Upper lobe of left lung (tissue), 6 donors: Measurements from ENCODE around the gene WDR48. TPM values are rescaled to one million over a fixed set of nuclear protein-coding genes. Genes with fewer than 3 reads are reported as not detected.
A peak's percentile ranks its signal among the peaks of the same experiment; 100 is the strongest.

Experiments used
- ATAC-seq, 2 donors: fragments of 200-7000 bp; cut with Tn5 transposase; one replicate each; pipeline ENCODE4 v1.9.1; 2022; ENCODE audit warnings: mild to moderate bottlenecking in 2 of 2, moderate library complexity in 2 of 2; ENCODE audit not compliant: low FRiP score in 2 of 2
- DNase-seq, 2 donors: peaks; one replicate each; pipeline ENCODE4 v3.0.0-alpha.2; 2019 to 2020
- H3K27ac ChIP-seq, 4 donors: fragments of 200-600 bp; sonication (generic); one replicate each; pipeline ENCODE4 v1.5.1; 2016 to 2019
- H3K27me3 ChIP-seq, 4 donors: fragments of 200-600 bp; sonication (generic); one replicate each; pipeline ENCODE4 v1.5.1; 2017 to 2019
- H3K36me3 ChIP-seq, 4 donors: fragments of 200-600 bp; sonication (generic); one replicate each; pipeline ENCODE4 v1.5.1; 2016 to 2019
- H3K4me1 ChIP-seq, 4 donors: fragments of 200-600 bp; sonication (generic); one replicate each; pipeline ENCODE4 v1.5.1; 2018 to 2019
- H3K4me3 ChIP-seq, 4 donors: fragments of 200-600 bp; sonication (generic); one replicate each; pipeline ENCODE4 v1.5.1; 2017 to 2019; ENCODE audit warnings: mild to moderate bottlenecking in 2 of 4, moderate library complexity in 1 of 4
- H3K9me3 ChIP-seq, 4 donors: fragments of 200-600 bp; sonication (generic); one replicate each; pipeline ENCODE4 v1.5.1; 2018 to 2019
- EP300 ChIP-seq, 4 donors: sonication (generic); formaldehyde crosslinking; IDR thresholded peaks; one replicate each; pipeline ENCODE4 v1.5.1; 2017; ENCODE audit warnings: antibody characterized with exemption in 4 of 4, control low read depth in 2 of 4
- POLR2A ChIP-seq, 4 donors: fragments of 450-650 bp; IDR thresholded peaks; one replicate each; pipeline ENCODE4 v1.5.1; 2016 to 2017; ENCODE audit warnings: antibody characterized with exemption in 4 of 4, mild to moderate bottlenecking in 2 of 4
- POLR2AphosphoS5 ChIP-seq, 2 donors: sonication (generic); formaldehyde crosslinking; IDR thresholded peaks; one replicate each; pipeline ENCODE4 v1.5.1; 2017; ENCODE audit warnings: antibody characterized with exemption in 2 of 2
- WGBS, 2 donors: methylation state at CpG; one replicate each; pipeline ENCODE4 v1.1.5; 2017 to 2018; 5-methylcytosine and 5-hydroxymethylcytosine counted together
- total RNA-seq, 6 donors: library from RNA; depleted of rRNA in 4 of 6; stranded (reverse); fragments of >200 nt in 4 of 6; gene quantifications; one replicate each; pipeline versions ENCODE4 v1.1.0 to v1.2.1, GENCODE V29; 2016 to 2021
- TF ChIP-seq, protein P1 (sequence below), 6 experiments: fragments of 450-650 bp in 4 of 6; fragments of 200-600 bp in 2 of 6; sonication (generic) in 2 of 6; IDR thresholded peaks; one replicate each; pipeline ENCODE4 v1.5.1; 2016 to 2019; ENCODE audit warnings: antibody characterized with exemption in 6 of 6
- donor health status: DM: no; HTN: no; CAD: no; lungs with moderate emphysema.
- donor health status: DM: no; HTN: yes; CAD: no; lungs with severe emphysema.

The WDR48 gene
- total RNA-seq, 6 donors from 2014 or later: 9.7 to 30.2 (median 25.5) TPM

DNA sequence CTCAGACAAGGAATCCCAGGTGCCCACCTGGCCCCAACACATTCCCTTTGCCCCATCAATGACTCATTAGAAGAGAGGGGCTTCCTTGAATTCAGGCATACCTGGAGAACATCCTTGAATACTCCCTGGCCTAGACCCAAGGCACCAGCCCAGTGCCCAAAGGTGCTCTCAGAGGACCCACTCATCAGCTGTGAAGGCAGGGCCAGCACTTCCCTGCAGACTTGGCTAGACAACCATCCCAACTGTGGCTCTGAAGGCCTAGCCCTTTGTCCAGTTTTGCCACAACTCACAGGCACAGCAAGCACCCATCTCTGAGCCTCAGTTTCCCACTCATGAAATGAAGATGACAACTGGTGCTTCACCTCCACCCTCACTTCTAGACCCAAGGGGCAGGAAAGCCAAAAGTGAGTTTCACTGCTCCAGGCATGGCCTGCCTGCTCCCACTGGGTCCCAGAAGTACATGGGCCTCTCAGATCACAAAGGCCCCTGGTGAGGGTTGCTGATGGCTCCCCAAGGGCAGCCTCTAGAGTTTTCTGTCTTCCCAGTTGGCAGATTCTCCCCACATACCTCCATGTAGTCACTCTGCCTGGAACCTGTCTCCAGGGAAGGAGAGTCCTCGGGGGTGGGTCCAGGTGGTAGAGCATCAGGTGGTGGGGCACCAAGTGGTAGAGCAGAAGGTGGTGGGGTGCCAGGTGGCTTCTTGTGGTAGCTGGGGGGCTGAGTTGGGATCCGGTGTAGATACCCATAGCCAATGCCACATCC, 48.1 kb downstream of the WDR48 start:
- Histone ChIP-seq H3K27ac (no peak overlapping the region), H3K27me3 (no peaks in the 10 kb centered on the region), H3K4me3 (no peak overlapping the region), H3K9me3 (no peaks in the 10 kb centered on the region), H3K36me3 (peaks cover 19 to 73% (median 53%) of the 10 kb centered on the region in 4 donors), H3K4me1 (peaks cover 19 to 27% (median 25%) of the 10 kb centered on the region in 4 donors)
- TF ChIP-seq EP300 (IDR thresholded peaks at IDR 0.05) (no peak), POLR2A (IDR thresholded peaks at IDR 0.05) (no peak), POLR2AphosphoS5 (IDR thresholded peaks at IDR 0.05) (no peak)
- TF ChIP-seq, protein P1, sequence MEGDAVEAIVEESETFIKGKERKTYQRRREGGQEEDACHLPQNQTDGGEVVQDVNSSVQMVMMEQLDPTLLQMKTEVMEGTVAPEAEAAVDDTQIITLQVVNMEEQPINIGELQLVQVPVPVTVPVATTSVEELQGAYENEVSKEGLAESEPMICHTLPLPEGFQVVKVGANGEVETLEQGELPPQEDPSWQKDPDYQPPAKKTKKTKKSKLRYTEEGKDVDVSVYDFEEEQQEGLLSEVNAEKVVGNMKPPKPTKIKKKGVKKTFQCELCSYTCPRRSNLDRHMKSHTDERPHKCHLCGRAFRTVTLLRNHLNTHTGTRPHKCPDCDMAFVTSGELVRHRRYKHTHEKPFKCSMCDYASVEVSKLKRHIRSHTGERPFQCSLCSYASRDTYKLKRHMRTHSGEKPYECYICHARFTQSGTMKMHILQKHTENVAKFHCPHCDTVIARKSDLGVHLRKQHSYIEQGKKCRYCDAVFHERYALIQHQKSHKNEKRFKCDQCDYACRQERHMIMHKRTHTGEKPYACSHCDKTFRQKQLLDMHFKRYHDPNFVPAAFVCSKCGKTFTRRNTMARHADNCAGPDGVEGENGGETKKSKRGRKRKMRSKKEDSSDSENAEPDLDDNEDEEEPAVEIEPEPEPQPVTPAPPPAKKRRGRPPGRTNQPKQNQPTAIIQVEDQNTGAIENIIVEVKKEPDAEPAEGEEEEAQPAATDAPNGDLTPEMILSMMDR (IDR thresholded peaks at IDR 0.05): no peak
- ATAC-seq (no peak), DNase-seq (no peak)
- 100% methylated on average over 1 to 2 of the region's 2 CpGs for WGBS, 2 donors

DNA sequence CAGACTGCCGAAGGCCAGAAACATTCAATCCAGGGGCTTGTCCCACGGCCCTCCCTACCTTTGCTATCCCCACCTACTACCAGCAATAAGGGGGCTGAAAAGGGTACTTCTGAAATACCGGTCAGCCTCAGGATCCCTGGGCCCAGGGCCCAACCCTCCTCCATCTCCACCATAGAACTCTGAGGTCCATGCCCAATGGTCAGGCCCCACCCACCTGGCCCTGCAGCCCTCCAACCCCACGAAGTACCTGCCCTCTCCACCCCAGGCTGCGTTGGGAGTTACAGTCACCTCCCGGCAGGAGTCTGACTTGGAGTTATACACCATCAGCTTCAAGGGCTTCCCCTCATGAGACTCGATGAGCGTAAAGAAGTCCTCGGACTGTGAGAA, 48.7 kb downstream of the WDR48 start:
- Histone ChIP-seq H3K36me3 (peaks cover 15 to 67% (median 51%) of the 10 kb centered on the region in 4 donors), H3K27ac (no peak overlapping the region), H3K9me3 (no peaks in the 10 kb centered on the region), H3K4me1 (peaks cover 25 to 32% (median 29%) of the 10 kb centered on the region in 4 donors), H3K27me3 (no peaks in the 10 kb centered on the region), H3K4me3 (no peak overlapping the region)
- ATAC-seq (no peak), DNase-seq (no peak)
- WGBS, 2 donors: 91% methylated on average over 9 of the region's 9 CpGs; no CpG with 5 or more reads in 1 of the 2 donors
- no peak for TF ChIP-seq POLR2A (IDR thresholded peaks at IDR 0.05)
- TF ChIP-seq EP300 (IDR thresholded peaks at IDR 0.05): no peak
- TF ChIP-seq, protein P1 (IDR thresholded peaks at IDR 0.05): no peak
- no peak for TF ChIP-seq POLR2AphosphoS5 (IDR thresholded peaks at IDR 0.05)

DNA sequence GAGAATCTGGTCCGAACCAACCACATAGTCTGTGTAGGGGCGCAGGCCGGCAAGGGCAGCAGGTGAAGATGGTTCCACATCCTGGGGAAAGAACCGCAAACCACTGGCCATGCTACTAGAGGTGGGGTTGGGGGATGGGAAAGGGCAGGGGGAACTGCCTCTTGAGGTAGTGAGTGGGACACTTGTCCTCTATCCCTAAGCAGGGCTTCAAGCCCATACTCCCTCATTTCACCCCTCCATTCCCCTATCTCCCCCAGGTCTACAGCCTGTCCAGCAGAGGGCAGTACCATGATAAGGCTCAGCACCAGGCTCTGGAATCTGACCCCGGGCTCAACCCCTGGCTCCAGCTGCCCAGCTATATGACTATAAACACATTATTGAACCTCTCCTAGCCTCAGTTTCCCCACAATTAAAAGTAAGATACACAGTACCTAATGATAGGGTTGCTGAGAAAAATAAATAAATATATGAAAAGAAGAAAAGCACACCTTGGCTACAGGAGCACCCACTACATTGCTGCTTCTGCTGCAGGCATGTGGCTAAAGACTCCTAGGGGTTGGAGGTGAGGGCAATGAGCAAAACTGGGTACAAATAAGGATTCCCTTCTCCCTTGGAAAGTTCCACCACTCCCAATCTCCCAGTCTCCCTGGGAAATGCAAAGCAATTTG, 49.3 kb downstream of the WDR48 start:
- H3K36me3 ChIP-seq: peaks cover 15 to 61% (median 46%) of the 10 kb centered on the region in 4 donors
- peak; percentile 55 to 62 for ATAC-seq

DNA sequence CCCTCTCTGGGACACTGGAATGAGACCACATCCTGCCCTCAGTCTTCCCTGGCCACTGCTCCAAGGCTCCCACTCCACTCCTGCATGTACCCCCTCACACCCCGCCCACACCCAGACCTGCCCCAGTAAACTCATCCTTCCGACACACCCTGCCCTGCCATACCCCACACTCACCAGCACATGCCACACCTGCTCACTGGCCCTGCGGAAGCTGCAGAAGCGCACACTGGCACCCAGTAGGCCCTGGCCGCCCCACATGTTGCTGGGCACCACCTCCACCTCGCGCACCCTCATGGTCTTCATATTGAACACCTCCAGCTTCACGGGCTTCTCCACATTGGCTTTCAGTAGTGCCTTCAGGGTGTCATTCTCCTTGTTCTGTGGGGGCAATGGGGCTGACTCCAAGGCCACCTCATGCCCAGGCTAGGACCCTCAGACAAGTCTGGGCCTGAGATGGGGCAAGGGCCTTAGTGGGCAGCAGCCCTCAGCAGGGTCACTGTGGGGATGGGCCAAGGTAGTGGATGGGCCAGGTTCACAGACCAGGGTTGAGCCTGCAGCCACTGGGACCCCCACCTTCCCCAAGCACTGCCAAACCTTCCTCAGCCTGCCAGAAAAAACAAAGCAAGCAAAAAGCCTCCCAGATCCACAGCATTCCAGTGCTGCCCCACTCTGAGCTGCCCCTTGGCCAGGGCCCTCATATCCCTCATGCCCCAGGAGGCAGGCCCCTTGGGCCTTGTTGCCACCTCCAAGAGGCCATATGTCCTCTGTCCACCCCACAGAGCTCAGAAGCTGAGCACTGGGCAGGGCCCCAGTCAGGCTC, 50.9 kb downstream of the WDR48 start:
- 91 to 93% methylated on average over 8 of the region's 8 CpGs for WGBS, 2 donors
- no peak for TF ChIP-seq EP300 (IDR thresholded peaks at IDR 0.05)
- TF ChIP-seq POLR2A (IDR thresholded peaks at IDR 0.05): no peak
- no peak for TF ChIP-seq POLR2AphosphoS5 (IDR thresholded peaks at IDR 0.05)
- TF ChIP-seq, protein P1 (IDR thresholded peaks at IDR 0.05): no peak
- peaks cover 35 to 43% (median 39%) of the 10 kb centered on the region in 4 donors for H3K4me1 ChIP-seq
- DNase-seq: peak in 1 of 2 donors; percentile 58
- no peak for ATAC-seq
- no peak overlapping the region for H3K4me3 ChIP-seq
- peaks cover 11 to 45% (median 34%) of the 10 kb centered on the region in 4 donors for H3K36me3 ChIP-seq
- H3K9me3 ChIP-seq: no peaks in the 10 kb centered on the region
- H3K27ac ChIP-seq: peak overlapping the region in 1 of 4 donors; percentile 30
- H3K27me3 ChIP-seq: no peaks in the 10 kb centered on the region

More for the DNA sequence above, 49.3 kb downstream of the WDR48 start:
- 76 to 78% methylated on average over 5 of the region's 5 CpGs for WGBS, 2 donors
- Histone ChIP-seq H3K9me3 (no peaks in the 10 kb centered on the region), H3K27ac (no peak overlapping the region), H3K4me3 (no peak overlapping the region), H3K27me3 (no peaks in the 10 kb centered on the region), H3K4me1 (peaks cover 31 to 39% (median 35%) of the 10 kb centered on the region in 4 donors)
- DNase-seq: no peak
- TF ChIP-seq, protein P1 (IDR thresholded peaks at IDR 0.05): peak; percentile 40 to 57 (median 48)
- TF ChIP-seq POLR2AphosphoS5 (IDR thresholded peaks at IDR 0.05): no peak
